Measurements from ENCODE around the gene LRP6. TPM values are rescaled to one million over a fixed set of nuclear protein-coding genes. Genes with fewer than 3 reads are reported as not detected.

Gene LRP6
- total and polyA plus RNA-seq, 4 donors, result 9.4 to 125 (median 26.8) TPM

DNA sequence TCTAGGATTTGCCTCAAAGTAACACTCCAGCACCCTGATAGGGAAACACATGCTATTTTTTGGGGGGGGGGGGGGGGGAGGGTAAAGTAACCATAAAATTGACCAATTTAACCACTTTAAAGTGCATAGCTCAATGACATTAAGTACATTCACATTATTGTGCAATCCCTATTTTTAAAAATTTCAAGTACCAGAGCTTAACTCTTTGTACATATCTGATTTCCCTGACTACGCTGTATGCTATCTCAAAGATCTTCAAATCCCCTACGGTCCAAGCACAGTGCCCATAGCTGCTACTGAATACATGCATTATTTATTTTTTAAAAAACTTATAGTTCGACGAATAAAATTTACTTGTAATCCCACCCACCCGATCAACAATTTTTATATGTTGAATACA, 133.1 kb downstream of the LRP6 start:
- no peak for DNase-seq
- TF ChIP-seq, protein P1, sequence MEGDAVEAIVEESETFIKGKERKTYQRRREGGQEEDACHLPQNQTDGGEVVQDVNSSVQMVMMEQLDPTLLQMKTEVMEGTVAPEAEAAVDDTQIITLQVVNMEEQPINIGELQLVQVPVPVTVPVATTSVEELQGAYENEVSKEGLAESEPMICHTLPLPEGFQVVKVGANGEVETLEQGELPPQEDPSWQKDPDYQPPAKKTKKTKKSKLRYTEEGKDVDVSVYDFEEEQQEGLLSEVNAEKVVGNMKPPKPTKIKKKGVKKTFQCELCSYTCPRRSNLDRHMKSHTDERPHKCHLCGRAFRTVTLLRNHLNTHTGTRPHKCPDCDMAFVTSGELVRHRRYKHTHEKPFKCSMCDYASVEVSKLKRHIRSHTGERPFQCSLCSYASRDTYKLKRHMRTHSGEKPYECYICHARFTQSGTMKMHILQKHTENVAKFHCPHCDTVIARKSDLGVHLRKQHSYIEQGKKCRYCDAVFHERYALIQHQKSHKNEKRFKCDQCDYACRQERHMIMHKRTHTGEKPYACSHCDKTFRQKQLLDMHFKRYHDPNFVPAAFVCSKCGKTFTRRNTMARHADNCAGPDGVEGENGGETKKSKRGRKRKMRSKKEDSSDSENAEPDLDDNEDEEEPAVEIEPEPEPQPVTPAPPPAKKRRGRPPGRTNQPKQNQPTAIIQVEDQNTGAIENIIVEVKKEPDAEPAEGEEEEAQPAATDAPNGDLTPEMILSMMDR (IDR thresholded peaks at IDR 0.05; ENCODE audit: control extremely low read depth, extremely low read depth), result no peak
- Histone ChIP-seq H3K9ac (ENCODE audit: insufficient read depth in 1 of 2, low read length in 2 of 2) (no peak overlapping the region), H3K36me3 (ENCODE audit: control insufficient read depth in 4 of 4, insufficient read depth in 4 of 4, low read length in 4 of 4) (peaks cover 4 to 24% (median 12%) of the 10 kb centered on the region in 4 donors), H3K27me3 (ENCODE audit: control insufficient read depth in 3 of 3, insufficient read depth in 3 of 3, low read length in 2 of 3) (no peaks in the 10 kb centered on the region), H3K4me1 (ENCODE audit: control insufficient read depth in 5 of 5, insufficient read depth in 5 of 5, low read length in 5 of 5) (no peaks in the 10 kb centered on the region), H3K9me3 (ENCODE audit: control insufficient read depth in 4 of 4, insufficient read depth in 3 of 4, low read length in 3 of 4) (no peaks in the 10 kb centered on the region), H3K27ac (ENCODE audit: low read depth in 1 of 2, low read length in 1 of 2) (no peak overlapping the region), H3K4me3 (no peak overlapping the region)
- WGBS, 2 donors, result 79 to 92% methylated on average over 5 of the region's 5 CpGs
- no peak for ATAC-seq (ENCODE audit: insufficient read depth, low FRiP score)

GRCh38 chr12:12133259-12133658, 133.6 kb downstream of the LRP6 start:
- Histone ChIP-seq H3K9ac (ENCODE audit: insufficient read depth in 1 of 2, low read length in 2 of 2) (no peak overlapping the region), H3K36me3 (ENCODE audit: control insufficient read depth in 4 of 4, insufficient read depth in 4 of 4, low read length in 4 of 4) (peaks cover 4 to 24% (median 15%) of the 10 kb centered on the region in 4 donors), H3K4me1 (ENCODE audit: control insufficient read depth in 5 of 5, insufficient read depth in 5 of 5, low read length in 5 of 5) (no peaks in the 10 kb centered on the region), H3K4me3 (no peak overlapping the region), H3K27ac (ENCODE audit: low read depth in 1 of 2, low read length in 1 of 2) (no peak overlapping the region), H3K9me3 (ENCODE audit: control insufficient read depth in 4 of 4, insufficient read depth in 3 of 4, low read length in 3 of 4) (no peaks in the 10 kb centered on the region), H3K27me3 (ENCODE audit: control insufficient read depth in 3 of 3, insufficient read depth in 3 of 3, low read length in 2 of 3) (no peaks in the 10 kb centered on the region)
- TF ChIP-seq, protein P1 (IDR thresholded peaks at IDR 0.05; ENCODE audit: control extremely low read depth, extremely low read depth), result no peak
- 66 to 82% methylated on average over 3 of the region's 3 CpGs for WGBS, 2 donors
- DNase-seq, result no peak
- no peak for ATAC-seq (ENCODE audit: insufficient read depth, low FRiP score)

DNA sequence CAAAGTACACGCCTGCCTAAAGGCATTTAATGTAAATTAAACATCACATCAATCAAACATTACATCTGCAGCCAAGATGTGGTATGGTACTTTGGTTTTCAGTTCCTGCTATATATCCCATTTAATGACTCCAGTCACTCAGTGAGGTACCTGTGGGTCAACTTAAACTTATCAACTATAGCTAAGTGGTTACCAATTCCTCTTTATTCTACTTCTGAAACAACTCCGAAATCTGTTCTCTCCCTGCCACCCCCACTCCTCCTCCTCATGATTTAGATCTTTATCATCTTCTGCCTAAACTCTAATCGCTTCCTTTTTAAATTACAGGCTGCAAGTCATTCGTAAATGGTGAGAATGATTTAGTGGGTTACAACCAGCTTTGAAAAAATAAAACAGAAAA, 138.2 kb downstream of the LRP6 start:
- Histone ChIP-seq H3K9me3 (ENCODE audit: control insufficient read depth in 4 of 4, insufficient read depth in 3 of 4, low read length in 3 of 4) (no peaks in the 10 kb centered on the region), H3K27me3 (ENCODE audit: control insufficient read depth in 3 of 3, insufficient read depth in 3 of 3, low read length in 2 of 3) (no peaks in the 10 kb centered on the region), H3K4me3 (no peak overlapping the region), H3K27ac (ENCODE audit: low read depth in 1 of 2, low read length in 1 of 2) (no peak overlapping the region), H3K9ac (ENCODE audit: insufficient read depth in 1 of 2, low read length in 2 of 2) (no peak overlapping the region), H3K36me3 (ENCODE audit: control insufficient read depth in 4 of 4, insufficient read depth in 4 of 4, low read length in 4 of 4) (peaks cover 6 to 37% (median 29%) of the 10 kb centered on the region in 4 donors), H3K4me1 (ENCODE audit: control insufficient read depth in 5 of 5, insufficient read depth in 5 of 5, low read length in 5 of 5) (no peaks in the 10 kb centered on the region)
- ATAC-seq (ENCODE audit: insufficient read depth, low FRiP score) (no peak), DNase-seq (no peak)
- TF ChIP-seq, protein P1 (IDR thresholded peaks at IDR 0.05; ENCODE audit: control extremely low read depth, extremely low read depth), result no peak
- WGBS, 2 donors, result 30 to 48% methylated on average over 4 of the region's 4 CpGs

- ATAC-seq (ENCODE audit: insufficient read depth, low FRiP score), result no peak
- H3K36me3 ChIP-seq (ENCODE audit: control insufficient read depth in 4 of 4, insufficient read depth in 4 of 4, low read length in 4 of 4), result peaks cover 6 to 37% (median 31%) of the 10 kb centered on the region in 4 donors
- TF ChIP-seq, protein P1 (IDR thresholded peaks at IDR 0.05; ENCODE audit: control extremely low read depth, extremely low read depth), result no peak
Measured at GRCh38 chr12:12127304-12127703, 139.5 kb downstream of the LRP6 start.

More at GRCh38 chr12:12127304-12127703, 139.5 kb downstream of the LRP6 start:
- DNase-seq, result no peak
- 92 to 99% methylated on average over 2 of the region's 2 CpGs for WGBS, 2 donors
- peaks cover 0 to 4% (median 0%) of the 10 kb centered on the region in 5 donors for H3K4me1 ChIP-seq (ENCODE audit: control insufficient read depth in 5 of 5, insufficient read depth in 5 of 5, low read length in 5 of 5)
- no peak overlapping the region for H3K27ac ChIP-seq (ENCODE audit: low read depth in 1 of 2, low read length in 1 of 2)
- H3K9me3 ChIP-seq (ENCODE audit: control insufficient read depth in 4 of 4, insufficient read depth in 3 of 4, low read length in 3 of 4), result no peaks in the 10 kb centered on the region
- H3K9ac ChIP-seq (ENCODE audit: insufficient read depth in 1 of 2, low read length in 2 of 2), result no peak overlapping the region
- no peak overlapping the region for H3K4me3 ChIP-seq
- no peaks in the 10 kb centered on the region for H3K27me3 ChIP-seq (ENCODE audit: control insufficient read depth in 3 of 3, insufficient read depth in 3 of 3, low read length in 2 of 3)

All from lung (tissue), 12 donors.